NCI-H460 (cell line): ENCODE data around the gene GAREM1. TPM values are rescaled to one million over a fixed set of nuclear protein-coding genes. Genes with fewer than 3 reads are reported as not detected.
"Not testable (repeated sequence)": the region's sequence is repeated elsewhere in the genome, so short reads cannot be mapped to it uniquely, and the experiment has no call there.

Experiments used
- DNase-seq: peaks from one replicate; pipeline ENCODE4 v3.0.0-alpha.2; 2016; ENCODE audit warnings: low read depth; ENCODE audit errors: extremely low read depth
- polyA plus RNA-seq: library from polyadenylated mRNA; depleted of rRNA; stranded (reverse); fragments of >200 nt; gene quantifications from 2 replicates; pipeline ENCODE4 v1.2.3, GENCODE V29; 2014; cell fraction: nucleus; rRNA removed
- total RNA-seq: library from RNA; depleted of rRNA; stranded (reverse); fragments of >200 nt; shearing (Covaris generic); gene quantifications from 2 replicates; pipeline ENCODE4 v1.2.3, GENCODE V29; 2014; rRNA removed

GAREM1 gene
- total RNA-seq: 7.8 and 9.5 TPM in 2 replicates
- 1.4 and 1.9 TPM in 2 replicates for polyA plus RNA-seq

- peak; percentile 91 for DNase-seq
Observed at GRCh38 chr18:32470714-32471633, at the start of gene GAREM1. Gene GAREM1, minus strand, starts transcription at chr18:32470882. Its CDS starts 454 bp downstream, at chr18:32470428.

DNA sequence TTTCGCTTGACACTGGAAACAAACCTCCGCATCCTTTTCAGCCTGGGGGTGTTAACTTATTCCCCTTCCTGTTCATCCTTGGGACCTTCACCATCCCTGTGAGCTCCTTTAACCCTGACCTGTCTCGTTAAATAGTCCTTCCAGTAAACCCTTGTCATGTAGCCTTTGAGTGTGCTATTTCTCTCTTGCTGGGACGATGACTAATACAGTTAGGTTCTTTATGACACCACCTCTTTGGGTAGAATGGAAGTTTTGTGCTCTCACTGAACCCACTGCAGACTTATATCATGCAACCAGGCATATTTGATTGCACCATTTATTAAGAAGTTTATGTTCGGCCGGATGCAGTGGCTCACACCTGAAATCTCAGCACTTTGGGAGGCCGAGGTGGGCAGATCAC lies 40.5 kb upstream of the GAREM1 start:
- DNase-seq: no peak

DNA sequence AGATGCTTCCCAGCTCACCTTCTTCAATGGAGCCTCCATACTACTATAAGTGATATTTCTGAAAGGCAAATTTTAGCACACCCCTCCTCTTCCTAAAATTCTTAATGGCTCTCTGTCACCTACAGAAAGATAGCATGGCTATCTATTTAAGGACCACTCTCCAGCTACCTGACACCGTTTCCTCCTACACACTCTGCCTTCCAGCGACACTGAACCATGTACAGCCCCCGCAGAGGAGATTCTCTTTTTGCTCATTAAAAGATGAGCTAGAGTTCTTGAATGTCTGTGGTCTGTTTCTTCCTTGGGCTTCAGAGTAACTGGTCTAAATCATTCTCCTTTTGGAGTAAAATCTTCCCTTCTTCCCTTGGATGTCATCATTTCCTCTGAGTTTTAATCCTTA lies 38.4 kb upstream of the GAREM1 start:
- no peak for DNase-seq

DNA sequence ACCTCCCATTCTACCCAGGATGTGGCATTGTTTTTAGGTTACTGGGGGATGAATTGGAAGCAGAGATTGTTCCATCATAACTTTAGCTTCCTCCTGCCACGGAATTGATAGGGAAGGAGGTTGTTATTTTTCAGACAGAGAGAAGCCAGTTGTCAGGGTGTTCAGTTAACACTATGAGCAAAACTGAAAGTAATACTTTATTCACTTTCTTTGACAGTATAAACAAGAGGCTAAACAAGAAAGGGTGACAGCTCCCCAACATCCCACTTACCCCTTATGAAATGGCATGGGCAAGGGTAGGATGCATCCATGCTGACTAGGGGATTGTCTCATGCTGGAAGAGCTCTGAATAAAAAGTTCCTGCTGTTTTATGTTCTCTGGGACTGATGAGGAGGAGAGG lies 36.4 kb upstream of the GAREM1 start:
- DNase-seq: no peak

DNA sequence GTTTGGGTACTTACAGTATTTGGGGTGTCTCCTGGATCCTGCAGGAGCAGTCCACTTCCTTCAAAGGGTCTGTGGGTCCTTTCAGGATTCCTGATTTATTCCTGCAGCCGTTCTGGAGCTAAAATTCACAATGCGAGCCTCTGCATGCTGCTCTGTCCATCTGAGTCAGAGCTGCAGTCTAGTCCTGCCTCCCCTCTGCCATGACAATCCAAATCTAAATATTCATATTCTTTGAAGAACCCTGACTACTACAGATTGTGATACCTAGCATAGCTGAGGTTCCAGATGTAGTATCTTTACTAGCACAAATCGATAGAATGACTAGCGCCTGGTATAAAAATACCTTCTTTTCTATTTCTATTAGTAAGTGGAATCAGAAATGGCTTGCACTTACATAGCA lies 31.3 kb upstream of the GAREM1 start:
- DNase-seq: no peak

DNA sequence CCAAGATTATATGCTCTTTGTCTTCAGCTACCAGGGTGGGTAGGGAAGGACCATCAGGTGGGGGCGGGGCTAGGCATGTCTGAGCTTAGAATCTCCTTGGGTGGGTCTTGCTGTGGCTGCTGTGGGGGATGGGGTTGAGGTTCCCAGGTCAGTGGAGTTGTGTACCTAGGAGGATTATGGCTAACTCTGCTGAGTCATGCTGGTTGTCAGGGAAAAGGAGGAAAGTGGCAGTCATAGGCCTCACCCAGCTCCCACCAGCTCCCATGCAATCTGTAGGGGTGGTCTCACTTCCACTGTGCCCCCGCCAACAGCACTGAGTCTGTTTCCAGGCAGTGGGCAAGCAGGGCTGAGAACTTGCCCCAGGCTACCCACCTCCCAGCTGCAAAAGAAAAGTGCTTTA lies 30.6 kb upstream of the GAREM1 start:
- not testable (repeated sequence) for DNase-seq

DNA sequence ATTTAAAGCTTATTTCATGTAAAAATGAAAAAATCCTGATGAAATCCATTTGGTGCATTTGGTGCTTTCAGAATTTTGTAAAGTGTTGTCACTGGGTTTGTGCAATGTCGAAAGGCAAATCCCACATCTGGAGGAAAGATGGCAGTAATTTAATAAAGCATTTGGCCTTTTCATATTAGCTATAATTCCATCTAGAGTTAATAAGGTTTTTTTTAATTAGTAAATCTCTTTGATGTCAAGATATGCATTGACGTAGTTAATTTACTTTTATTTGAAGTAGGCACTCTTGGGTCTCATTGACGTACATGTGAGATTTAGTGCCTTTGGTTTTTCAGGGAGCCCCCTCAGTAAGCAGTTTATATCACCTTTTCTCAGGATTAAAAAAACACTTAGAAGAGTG lies 12.3 kb upstream of the GAREM1 start:
- DNase-seq: no peak

DNA sequence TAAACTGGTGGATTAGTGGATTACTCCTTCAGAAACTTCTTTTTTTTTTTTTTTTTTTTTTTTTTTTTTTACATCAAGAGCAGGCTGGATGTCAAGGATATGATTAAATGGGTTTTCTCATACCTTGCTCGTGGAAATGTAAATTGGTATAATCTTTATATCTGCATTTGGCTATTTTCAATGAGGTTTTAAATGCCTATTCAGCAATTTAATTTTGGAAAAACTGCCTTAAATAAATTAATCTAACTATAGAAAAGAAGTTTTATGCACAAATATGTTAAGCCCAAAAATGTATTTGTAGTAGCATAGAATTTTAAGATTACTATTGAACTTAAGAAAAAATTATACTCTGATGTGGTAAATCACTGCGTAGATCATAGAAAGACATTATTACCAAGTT lies 11.4 kb upstream of the GAREM1 start:
- DNase-seq: no peak

- DNase-seq: no peak
Observed at GRCh38 chr18:32480581-32480980, 9.9 kb upstream of the GAREM1 start.

- DNase-seq: no peak
Observed at GRCh38 chr18:32478807-32479206, 8.1 kb upstream of the GAREM1 start.

- DNase-seq: no peak
Observed at GRCh38 chr18:32478317-32478716, 7.6 kb upstream of the GAREM1 start.

DNA sequence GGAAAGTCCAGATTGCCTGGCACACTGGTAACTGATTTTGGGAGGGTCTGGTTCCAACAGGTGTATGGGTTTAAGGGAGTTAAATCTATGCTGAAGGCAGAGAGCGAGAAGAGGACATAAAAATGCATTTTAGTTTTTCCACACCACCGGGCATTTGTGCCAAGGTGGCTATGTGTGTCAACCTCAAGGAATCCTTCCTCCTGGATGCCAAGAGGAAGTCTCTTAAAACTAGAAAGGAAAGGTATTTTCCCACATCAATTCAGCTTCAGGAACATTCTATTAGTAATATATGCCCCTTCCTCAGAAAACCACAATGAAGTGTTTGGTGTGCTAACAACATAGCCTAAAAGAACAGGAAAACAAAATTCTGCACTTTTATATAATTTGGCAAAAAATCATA lies 5.4 kb upstream of the GAREM1 start:
- no peak for DNase-seq

- DNase-seq: not testable (repeated sequence)
Observed at GRCh38 chr18:32475069-32475468, 4.4 kb upstream of the GAREM1 start.

- DNase-seq: no peak
Observed at GRCh38 chr18:32473325-32473724, 2.6 kb upstream of the GAREM1 start.

DNA sequence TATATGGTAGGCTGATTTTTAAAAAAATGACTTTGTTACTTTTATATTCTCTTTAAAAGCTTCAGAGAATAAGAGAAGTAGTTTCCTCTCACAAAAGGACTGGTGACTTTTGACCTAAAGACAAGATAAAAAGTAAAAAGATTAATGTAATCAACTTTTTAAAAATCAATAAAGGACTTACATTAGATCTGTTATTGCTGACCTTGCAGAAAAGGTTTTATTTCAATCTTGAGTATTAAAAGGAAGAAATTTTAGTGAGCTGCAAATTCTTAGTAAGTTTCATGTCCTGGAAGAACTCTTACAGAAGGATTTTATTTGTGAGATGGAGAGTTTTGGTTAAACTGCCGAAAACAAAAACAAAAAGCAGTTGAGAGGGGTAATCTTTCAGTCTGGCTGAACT lies 2.2 kb upstream of the GAREM1 start:
- no peak for DNase-seq

GRCh38 chr18:32470460-32470713 lies 295 bp downstream of the GAREM1 start:
- DNase-seq: no peak

DNA sequence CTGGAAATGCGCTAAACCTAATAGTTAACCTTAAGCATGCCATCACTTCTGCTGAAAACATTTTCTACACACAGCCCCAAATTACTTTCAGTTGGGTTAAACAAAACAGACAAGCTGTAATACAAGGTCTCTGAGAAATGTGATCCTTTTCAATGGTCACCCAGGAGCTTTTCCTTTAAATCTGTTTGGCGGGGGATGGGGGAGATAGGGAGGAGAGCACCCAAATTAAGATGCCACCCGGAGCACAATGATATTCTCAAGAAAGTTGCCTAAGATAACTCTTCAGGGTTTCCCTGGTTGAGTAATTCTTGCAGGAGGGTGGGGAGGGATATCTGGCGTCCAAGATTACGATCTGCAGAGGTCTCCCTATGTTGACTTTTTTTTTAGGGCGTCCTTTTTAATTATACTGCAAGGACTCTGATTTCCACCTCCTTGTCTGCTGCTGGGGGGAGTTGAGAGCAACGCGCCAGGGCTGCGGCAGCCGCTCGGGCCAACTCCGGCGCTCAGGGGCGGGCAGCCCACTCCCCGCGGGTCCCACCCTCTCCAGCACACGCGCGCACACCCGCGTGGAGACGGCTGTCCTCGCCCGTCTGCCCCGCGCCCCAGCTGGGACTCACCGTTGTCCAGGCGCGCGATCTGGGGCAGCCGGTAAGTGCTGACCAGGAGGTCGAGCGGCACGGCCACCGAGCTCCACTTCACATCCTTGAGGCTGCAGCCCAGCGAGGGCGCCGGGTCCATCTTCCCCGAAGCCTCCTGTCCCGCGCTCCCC lies 807 bp downstream of the GAREM1 start:
- no peak for DNase-seq

DNA sequence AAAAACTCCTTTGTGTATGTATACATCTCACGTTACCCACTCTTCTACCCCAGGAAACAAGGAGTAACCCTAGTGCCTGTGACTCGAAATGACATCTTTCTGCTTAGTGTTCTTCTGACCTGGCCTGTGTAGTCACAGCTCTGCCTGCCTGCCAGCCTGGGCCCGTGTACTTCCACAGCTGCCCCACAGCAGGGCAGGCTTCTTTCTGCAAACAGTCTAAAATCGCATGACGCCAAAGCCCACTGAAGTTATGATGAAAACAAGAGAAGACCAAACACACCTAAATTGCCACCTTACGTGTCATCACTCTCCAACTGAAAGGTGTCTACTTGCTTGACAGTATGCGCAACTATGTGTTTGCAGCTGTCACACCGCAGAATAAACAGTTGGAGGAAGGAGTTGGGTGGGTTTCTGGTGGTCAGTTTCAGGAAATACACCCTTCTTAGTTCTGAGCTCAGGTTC lies 1.5 kb downstream of the GAREM1 start:
- DNase-seq: no peak

- DNase-seq: no peak
Observed at GRCh38 chr18:32468147-32468845, 2.4 kb downstream of the GAREM1 start.

GRCh38 chr18:32461709-32462272 lies 8.9 kb downstream of the GAREM1 start:
- DNase-seq: no peak

DNA sequence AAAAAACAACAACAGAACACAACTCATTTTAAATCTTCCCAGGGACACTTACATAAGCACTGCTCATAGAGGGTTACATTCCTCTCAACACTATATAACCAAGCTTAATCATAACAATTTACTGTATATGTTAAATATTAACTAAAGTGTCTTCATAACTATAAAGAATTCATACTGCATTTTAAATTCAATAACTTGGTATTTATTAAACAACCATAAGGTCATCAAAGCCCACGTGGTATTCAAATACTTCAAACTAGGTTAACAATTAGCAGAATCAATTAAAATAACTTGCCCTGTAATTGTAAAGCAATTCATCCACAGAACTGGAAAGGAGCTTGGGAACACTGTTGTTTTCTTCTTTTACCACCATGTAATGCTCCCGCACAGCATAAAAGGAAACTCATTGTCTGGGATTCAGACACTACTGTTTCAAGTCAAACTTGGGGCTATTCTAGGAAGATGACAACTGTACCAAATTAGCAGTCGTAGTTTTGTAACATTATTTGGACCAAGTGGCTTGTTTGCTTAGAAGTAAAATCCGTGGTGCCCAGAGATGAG lies 10.4 kb downstream of the GAREM1 start:
- no peak for DNase-seq
